NCI-H1436 (cell line): ENCODE data around the gene NMBR.
"Not testable (repeated sequence)": the region's sequence is repeated elsewhere in the genome, so short reads cannot be mapped to it uniquely, and the experiment has no call there.

ENCODE experiments used
- DNase-seq: peaks from one replicate; lab custom pipeline; 2025; lab: John Stamatoyannopoulos, UW

NMBR gene

GRCh38 chr6:142154336-142154735 lies 7.4 kb upstream of the NMBR start:
- DNase-seq = no peak

GRCh38 chr6:142153196-142153595 lies 6.3 kb upstream of the NMBR start:
- DNase-seq = no peak

- no peak for DNase-seq
Measured at GRCh38 chr6:142152746-142153145, 5.8 kb upstream of the NMBR start.

GRCh38 chr6:142141531-142141930 lies 5.4 kb downstream of the NMBR start:
- not testable (repeated sequence) for DNase-seq

GRCh38 chr6:142138876-142139275 lies 8.0 kb downstream of the NMBR start:
- no peak for DNase-seq

GRCh38 chr6:142132625-142133024 lies 14.3 kb downstream of the NMBR start, which contains the start of gene GJE1:
GJE1 (plus strand) TSS chr6:142132925; CDS start chr6:142133159, 234 bp downstream.
- DNase-seq = no peak

GRCh38 chr6:142130814-142131213 lies 16.1 kb downstream of the NMBR start:
- DNase-seq = no peak

- DNase-seq = no peak
Measured at GRCh38 chr6:142121342-142121741, 25.6 kb downstream of the NMBR start.

GRCh38 chr6:142118925-142119324 lies 28.0 kb downstream of the NMBR start:
- no peak for DNase-seq

- no peak for DNase-seq
Measured at GRCh38 chr6:142118328-142118727, 28.6 kb downstream of the NMBR start.

- no peak for DNase-seq
Measured at GRCh38 chr6:142117366-142117765, 29.6 kb downstream of the NMBR start.

GRCh38 chr6:142112451-142113061 lies 34.4 kb downstream of the NMBR start:
- DNase-seq = peak; percentile 67

GRCh38 chr6:142110820-142111219 lies 36.1 kb downstream of the NMBR start:
- not testable (repeated sequence) for DNase-seq

GRCh38 chr6:142104820-142105219 lies 42.1 kb downstream of the NMBR start:
- not testable (repeated sequence) for DNase-seq

GRCh38 chr6:142088858-142089216 lies 58.1 kb downstream of the NMBR start:
- DNase-seq = no peak

- DNase-seq = no peak
Measured at GRCh38 chr6:142087950-142088857, 58.7 kb downstream of the NMBR start.

- no peak for DNase-seq
Measured at GRCh38 chr6:142079130-142079529, 67.8 kb downstream of the NMBR start.

GRCh38 chr6:142075516-142076101 lies 71.3 kb downstream of the NMBR start:
- no peak for DNase-seq

GRCh38 chr6:142074516-142074915 lies 72.4 kb downstream of the NMBR start:
- DNase-seq = no peak

GRCh38 chr6:142071981-142072380 lies 74.9 kb downstream of the NMBR start:
- no peak for DNase-seq

- DNase-seq = no peak
Measured at GRCh38 chr6:142068416-142068815, 78.5 kb downstream of the NMBR start.

GRCh38 chr6:142062861-142063260 lies 84.1 kb downstream of the NMBR start:
- DNase-seq = not testable (repeated sequence)
